ENCODE results near the gene ITGA5. TPM values are rescaled to one million over a fixed set of nuclear protein-coding genes. Genes with fewer than 3 reads are reported as not detected.
A peak's percentile ranks its signal among the peaks of the same experiment; 100 is the strongest.

Gene ITGA5
- total RNA-seq, 1 experiment from 2014 or later, result 96.8 TPM

DNA sequence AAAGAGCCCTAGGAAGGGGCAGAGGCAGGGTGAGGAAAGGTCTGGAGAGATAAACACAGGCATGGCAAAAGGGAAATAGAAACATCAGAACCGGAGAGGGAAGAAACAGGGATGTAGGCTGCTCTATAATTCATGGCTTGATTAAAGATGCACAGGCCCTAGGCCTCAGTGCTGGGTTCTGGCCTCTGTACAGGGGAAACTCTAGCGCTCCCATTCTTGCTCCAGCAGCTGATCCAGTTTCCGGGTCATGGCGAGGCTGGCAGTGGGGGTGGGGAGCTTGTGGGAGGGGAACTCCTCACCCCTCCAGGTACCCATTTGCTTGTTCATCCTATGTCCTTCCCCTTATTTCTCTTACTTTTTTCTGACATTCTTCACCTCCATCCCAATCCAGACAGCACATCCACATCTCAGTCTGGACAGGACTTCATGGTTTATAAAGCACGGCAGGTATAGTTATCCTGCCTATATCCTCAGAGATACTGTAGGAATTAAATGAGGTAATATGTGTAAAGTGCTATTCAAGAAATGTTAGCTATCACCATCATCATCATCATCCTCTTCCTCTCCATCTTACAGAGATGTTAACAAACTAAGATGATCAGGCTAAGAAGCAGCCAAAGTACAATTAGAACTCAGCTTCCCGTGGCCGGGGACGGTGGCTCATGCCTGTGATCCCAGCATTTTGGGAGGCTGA, 46.8 kb downstream of the ITGA5 start:
- no peaks in the 10 kb centered on the region for H3K36me3 ChIP-seq (ENCODE audit: insufficient read depth, low read length, poor library complexity, severe bottlenecking)
- TF ChIP-seq CTCF (conservative IDR thresholded peaks at IDR 0.05; ENCODE audit: low read depth, low read length) (no peak), EZH2 (IDR thresholded peaks at IDR 0.05; ENCODE audit: borderline replicate concordance, low read depth, low read length, poor library complexity, severe bottlenecking) (no peak)

GRCh38 chr12:54371328-54372112, 47.5 kb downstream of the ITGA5 start:
- CTCF ChIA-PET, result interaction anchor here (1.1 to 1.8 kb wide), 3 partner anchors 8 to 155 kb away, joined by 3 to 33 read pairs (median 6); no protein-coding TSS in a partner anchor

More for the DNA sequence above, 46.8 kb downstream of the ITGA5 start:
- no TSS peak for BruUV-seq (replicated peaks)
- Histone ChIP-seq H3K27ac (ENCODE audit: low read depth, low read length, poor library complexity, severe bottlenecking) (no peak overlapping the region), H3K27me3 (replicated peaks; ENCODE audit: insufficient read depth, low read depth, low read length, poor library complexity) (no peaks in the 10 kb centered on the region), H3K4me1 (ENCODE audit: insufficient read depth, low read length, poor library complexity, severe bottlenecking) (peaks cover 55% of the 10 kb centered on the region), H3K4me3 (ENCODE audit: low read depth, low read length, poor library complexity, severe bottlenecking) (no peak overlapping the region), H3K9me3 (ENCODE audit: low read depth, low read length, poor library complexity, severe bottlenecking) (no peaks in the 10 kb centered on the region)
- DNase-seq (ENCODE audit: low spot score), result no peak
- CTCF ChIA-PET, result interaction anchor here (0.6 to 0.7 kb wide), 2 partner anchors 36 to 289 kb away, joined by 3 read pairs; no protein-coding TSS in a partner anchor
- POLR2A ChIA-PET (ENCODE audit: low non-redundant PET), result no interaction called here
- intact Hi-C loops (cut with micrococcal nuclease; ENCODE audit: unreplicated experiment), result loop anchor here (10.0 kb wide), 1 partner anchor 387 kb away; the partner anchor contains the start of gene HOXC10

More at GRCh38 chr12:54371328-54372112, 47.5 kb downstream of the ITGA5 start:
- BruUV-seq (replicated peaks), result no TSS peak
- Histone ChIP-seq H3K27ac (ENCODE audit: low read depth, low read length, poor library complexity, severe bottlenecking) (no peak overlapping the region), H3K9me3 (ENCODE audit: low read depth, low read length, poor library complexity, severe bottlenecking) (no peaks in the 10 kb centered on the region), H3K27me3 (replicated peaks; ENCODE audit: insufficient read depth, low read depth, low read length, poor library complexity) (no peaks in the 10 kb centered on the region), H3K4me3 (ENCODE audit: low read depth, low read length, poor library complexity, severe bottlenecking) (no peak overlapping the region), H3K4me1 (ENCODE audit: insufficient read depth, low read length, poor library complexity, severe bottlenecking) (peaks cover 55% of the 10 kb centered on the region), H3K36me3 (ENCODE audit: insufficient read depth, low read length, poor library complexity, severe bottlenecking) (no peaks in the 10 kb centered on the region)
- TF ChIP-seq EZH2 (IDR thresholded peaks at IDR 0.05; ENCODE audit: borderline replicate concordance, low read depth, low read length, poor library complexity, severe bottlenecking) (no peak), CTCF (conservative IDR thresholded peaks at IDR 0.05; ENCODE audit: low read depth, low read length) (no peak)
- intact Hi-C loops (cut with micrococcal nuclease; ENCODE audit: unreplicated experiment), result loop anchor here (1.0 to 10.0 kb wide), 2 partner anchors 8 to 387 kb away; partner anchors contain the start of gene HOXC10
- peak; percentile 52 for DNase-seq (ENCODE audit: low spot score)
- POLR2A ChIA-PET (ENCODE audit: low non-redundant PET), result no interaction called here

Data from A673 (cell line).